PC-9 (cell line): ENCODE results near the gene DLG2. TPM values are rescaled to one million over a fixed set of nuclear protein-coding genes. Genes with fewer than 3 reads are reported as not detected.

Source experiments
- BruUV-seq: library from RNA; stranded (reverse); fragments of 400-500 nt; replicated peaks from 2 replicates; lab custom pipeline; 2021; lab: Mats Ljungman, UMichigan
- CTCF ChIA-PET: fragments of 300-600 bp; sonication (Branson Sonifier 250); formaldehyde crosslinking; loops from one replicate; lab custom pipeline; 2022; ENCODE audit warnings: antibody characterized with exemption; lab: Charles Lee
- POLR2A ChIA-PET: fragments of 300-600 bp; sonication (Branson Sonifier 250); formaldehyde crosslinking; loops from one replicate; lab custom pipeline; 2022; ENCODE audit warnings: antibody characterized with exemption; ENCODE audit not compliant: unreplicated experiment; lab: Charles Lee
- DNase-seq, 2 experiments: peaks; one replicate each; pipeline versions ENCODE4 v3.0.0 to v3.0.0-alpha.2; 2015 to 2022; ENCODE audit warnings: mixed read lengths in 1 of 2
- H2AFZ ChIP-seq: fragments of 200-600 bp; sonication (generic); 2 replicates; pipeline ENCODE4 v1.8.1; 2017; ENCODE audit warnings: antibody characterized with exemption
- H3F3A ChIP-seq: fragments of 200-600 bp; sonication (generic); 2 replicates; pipeline ENCODE4 v1.8.1; 2017; ENCODE audit warnings: antibody characterized with exemption, mild to moderate bottlenecking, low read depth; ENCODE audit not compliant: insufficient read depth
- H3K27ac ChIP-seq: fragments of 200-600 bp; sonication (generic); 2 replicates; pipeline ENCODE4 v1.6.1; 2016; ENCODE audit warnings: mixed run types
- H3K27me3 ChIP-seq: fragments of 200-600 bp; sonication (generic); 2 replicates; pipeline ENCODE4 v1.6.1; 2016; ENCODE audit warnings: low read depth, mixed run types; ENCODE audit not compliant: insufficient read depth
- H3K36me3 ChIP-seq: fragments of 200-600 bp; sonication (generic); 2 replicates; pipeline ENCODE4 v1.6.1; 2016; ENCODE audit warnings: low read depth, mixed run types
- H3K4me1 ChIP-seq: fragments of 200-600 bp; sonication (generic); replicated peaks from 2 replicates; pipeline ENCODE4 v1.6.1; 2016; ENCODE audit warnings: mixed run types; ENCODE audit not compliant: insufficient read depth
- H3K4me2 ChIP-seq: fragments of 200-600 bp; sonication (generic); 2 replicates; pipeline ENCODE4 v1.6.1; 2017; ENCODE audit warnings: mixed run types
- H3K4me3 ChIP-seq: fragments of 200-600 bp; sonication (generic); 2 replicates; pipeline ENCODE4 v1.6.1; 2016; ENCODE audit warnings: mixed run types
- H3K79me2 ChIP-seq: fragments of 200-600 bp; sonication (generic); 2 replicates; pipeline ENCODE4 v1.6.1; 2017; ENCODE audit warnings: low read depth, mixed run types
- H3K9me2 ChIP-seq: fragments of 200-600 bp; sonication (generic); 2 replicates; pipeline ENCODE4 v1.8.1; 2017; ENCODE audit warnings: mild to moderate bottlenecking; ENCODE audit not compliant: insufficient read depth
- H3K9me3 ChIP-seq: fragments of 200-600 bp; sonication (generic); 2 replicates; pipeline ENCODE4 v1.8.1; 2016; ENCODE audit warnings: low read depth; ENCODE audit not compliant: insufficient read depth
- H4K20me1 ChIP-seq: fragments of 200-600 bp; sonication (generic); 2 replicates; pipeline ENCODE4 v1.8.1; 2017; ENCODE audit not compliant: insufficient read depth
- CTCF ChIP-seq: fragments of 200-600 bp; sonication (generic); conservative IDR thresholded peaks from 2 replicates; pipeline ENCODE4 v1.6.1; 2017; ENCODE audit warnings: mixed run types, antibody characterized with exemption, mild to moderate bottlenecking, moderate library complexity
- EZH2 ChIP-seq: fragments of 200-600 bp; sonication (generic); IDR thresholded peaks from 2 replicates; pipeline ENCODE4 v1.8.0; 2017; ENCODE audit warnings: antibody characterized with exemption, low read depth
- intact Hi-C: fragments of 100-400 bp; cut with micrococcal nuclease; formaldehyde crosslinking; loops from one replicate; pipeline ENCODE4 v1.10.0; 2022; ENCODE audit not compliant: unreplicated experiment
- total RNA-seq: library from RNA; stranded (reverse); gene quantifications from 2 replicates; pipeline ENCODE4 v1.2.3, GENCODE V29; 2021

Gene DLG2
- total RNA-seq, 1 experiment from 2014 or later: 6.4 TPM

- Histone ChIP-seq H2AFZ (no peak overlapping the region), H3K9me2 (no peaks in the 10 kb centered on the region), H3K4me1 (no peaks in the 10 kb centered on the region), H3K9me3 (no peaks in the 10 kb centered on the region), H3K36me3 (no peaks in the 10 kb centered on the region), H3K27me3 (no peaks in the 10 kb centered on the region), H3K79me2 (no peaks in the 10 kb centered on the region), H3K27ac (no peak overlapping the region), H3F3A (no peaks in the 10 kb centered on the region), H3K4me3 (no peak overlapping the region), H3K4me2 (no peak overlapping the region), H4K20me1 (no peaks in the 10 kb centered on the region)
- CTCF ChIA-PET: no interaction called here
- intact Hi-C loops: no loop called here
- no TSS peak for BruUV-seq
- TF ChIP-seq CTCF (no peak), EZH2 (no peak)
- no peak for DNase-seq
- POLR2A ChIA-PET: no interaction called here
Observed at GRCh38 chr11:84130646-84131427, 1496.3 kb downstream of the DLG2 start.

DNA sequence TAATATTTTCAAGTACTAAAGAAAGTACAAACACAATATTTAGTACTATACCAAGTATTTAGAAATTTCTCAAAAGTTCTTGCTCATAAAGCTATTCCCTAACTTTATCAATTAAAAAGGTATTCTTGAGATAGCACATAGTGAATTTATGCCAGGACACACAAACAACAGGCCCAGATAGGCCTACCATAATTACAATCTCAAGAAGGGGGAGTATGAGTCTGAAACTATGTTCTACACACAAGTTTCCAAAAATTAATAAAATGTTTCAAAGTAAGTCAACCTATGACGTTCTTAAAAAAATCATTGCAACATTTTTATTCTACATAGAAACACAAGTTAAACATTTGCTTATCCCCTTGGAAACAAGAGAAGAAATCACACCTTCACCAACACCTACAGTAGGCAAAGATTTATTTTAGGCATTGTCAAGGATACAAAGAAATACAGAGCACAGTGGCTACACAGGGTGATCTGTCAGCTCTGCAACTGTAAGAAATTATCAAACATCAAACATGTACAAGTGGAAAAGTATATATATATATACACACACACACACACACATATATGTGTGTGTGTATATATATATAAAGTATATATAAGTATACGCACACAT, 1497.1 kb downstream of the DLG2 start:
- Histone ChIP-seq H3K9me2 (no peaks in the 10 kb centered on the region), H3K9me3 (no peaks in the 10 kb centered on the region), H3K4me1 (no peaks in the 10 kb centered on the region), H3K27me3 (no peaks in the 10 kb centered on the region), H2AFZ (no peak overlapping the region), H4K20me1 (no peaks in the 10 kb centered on the region), H3K4me3 (no peak overlapping the region), H3K27ac (no peak overlapping the region), H3K79me2 (no peaks in the 10 kb centered on the region), H3K36me3 (no peaks in the 10 kb centered on the region), H3K4me2 (no peak overlapping the region), H3F3A (no peaks in the 10 kb centered on the region)
- TF ChIP-seq EZH2 (no peak), CTCF (no peak)
- POLR2A ChIA-PET: no interaction called here
- intact Hi-C loops: no loop called here
- CTCF ChIA-PET: no interaction called here
- DNase-seq: no peak
- no TSS peak for BruUV-seq

DNA sequence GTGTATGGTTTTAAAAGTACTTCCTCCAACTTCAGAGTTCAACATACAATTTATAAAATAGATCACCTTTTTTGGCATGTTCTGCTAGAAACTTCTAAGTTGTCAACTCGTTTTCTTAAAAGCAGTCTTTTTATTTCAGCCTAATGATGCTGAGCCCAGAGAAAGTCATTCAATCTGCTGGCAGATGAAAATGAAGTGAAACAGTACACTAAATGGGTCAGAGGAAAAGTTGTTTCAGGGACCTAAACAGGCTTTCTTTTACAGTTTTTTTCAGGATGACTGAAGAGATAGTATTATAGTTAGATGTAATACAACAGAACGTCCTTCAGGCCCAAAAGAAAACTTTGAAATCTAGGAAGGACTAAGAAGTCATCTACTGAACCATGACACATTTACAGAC, 1498.3 kb downstream of the DLG2 start:
- Histone ChIP-seq H3K9me3 (no peaks in the 10 kb centered on the region), H3K4me3 (no peak overlapping the region), H4K20me1 (no peaks in the 10 kb centered on the region), H3K4me1 (no peaks in the 10 kb centered on the region), H2AFZ (no peak overlapping the region), H3K27ac (no peak overlapping the region), H3K36me3 (no peaks in the 10 kb centered on the region), H3F3A (no peaks in the 10 kb centered on the region), H3K9me2 (no peaks in the 10 kb centered on the region), H3K79me2 (no peaks in the 10 kb centered on the region), H3K27me3 (no peaks in the 10 kb centered on the region), H3K4me2 (no peak overlapping the region)
- ChIA-PET POLR2A (no interaction called here), CTCF (no interaction called here)
- intact Hi-C loops: no loop called here
- TF ChIP-seq CTCF (no peak), EZH2 (no peak)
- no TSS peak for BruUV-seq
- DNase-seq: no peak
